ENCODE data around the gene CIC.

Gene CIC

DNA sequence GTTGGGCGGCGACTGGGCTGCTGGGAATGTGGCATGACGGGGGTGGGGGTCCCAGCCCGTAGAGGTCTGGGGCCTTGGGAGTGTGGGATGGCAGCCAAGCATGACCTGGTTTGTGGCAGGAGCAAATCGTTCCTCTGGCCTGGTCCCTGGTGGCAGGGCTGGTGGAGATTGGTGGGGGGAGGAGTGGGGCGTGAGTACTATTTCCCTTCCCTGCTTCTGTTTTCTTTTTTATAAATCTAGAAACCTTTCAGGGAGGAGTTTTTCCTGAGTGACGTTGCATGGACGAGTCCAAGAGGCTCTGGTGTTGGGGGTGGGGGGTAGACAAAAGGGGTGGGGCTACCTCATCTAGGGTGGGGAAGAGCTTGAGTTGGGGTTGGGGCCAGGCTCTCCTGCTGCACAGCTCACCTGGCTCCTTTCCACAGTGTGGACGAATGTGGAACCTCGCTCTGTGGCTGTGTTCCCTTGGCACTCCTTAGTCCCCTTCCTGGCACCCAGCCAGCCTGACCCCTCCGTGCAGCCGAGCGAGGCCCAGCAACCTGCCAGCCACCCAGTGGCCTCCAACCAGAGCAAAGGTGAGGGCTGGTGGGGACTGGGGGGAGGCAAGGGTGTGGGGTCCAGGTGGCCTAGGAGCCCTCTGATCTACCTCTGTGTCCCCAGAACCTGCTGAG is 17.4 kb downstream of the CIC start:
- in situ Hi-C loops (cut with MboI; ENCODE audit: low sequenced_read_pairs): no loop called here

DNA sequence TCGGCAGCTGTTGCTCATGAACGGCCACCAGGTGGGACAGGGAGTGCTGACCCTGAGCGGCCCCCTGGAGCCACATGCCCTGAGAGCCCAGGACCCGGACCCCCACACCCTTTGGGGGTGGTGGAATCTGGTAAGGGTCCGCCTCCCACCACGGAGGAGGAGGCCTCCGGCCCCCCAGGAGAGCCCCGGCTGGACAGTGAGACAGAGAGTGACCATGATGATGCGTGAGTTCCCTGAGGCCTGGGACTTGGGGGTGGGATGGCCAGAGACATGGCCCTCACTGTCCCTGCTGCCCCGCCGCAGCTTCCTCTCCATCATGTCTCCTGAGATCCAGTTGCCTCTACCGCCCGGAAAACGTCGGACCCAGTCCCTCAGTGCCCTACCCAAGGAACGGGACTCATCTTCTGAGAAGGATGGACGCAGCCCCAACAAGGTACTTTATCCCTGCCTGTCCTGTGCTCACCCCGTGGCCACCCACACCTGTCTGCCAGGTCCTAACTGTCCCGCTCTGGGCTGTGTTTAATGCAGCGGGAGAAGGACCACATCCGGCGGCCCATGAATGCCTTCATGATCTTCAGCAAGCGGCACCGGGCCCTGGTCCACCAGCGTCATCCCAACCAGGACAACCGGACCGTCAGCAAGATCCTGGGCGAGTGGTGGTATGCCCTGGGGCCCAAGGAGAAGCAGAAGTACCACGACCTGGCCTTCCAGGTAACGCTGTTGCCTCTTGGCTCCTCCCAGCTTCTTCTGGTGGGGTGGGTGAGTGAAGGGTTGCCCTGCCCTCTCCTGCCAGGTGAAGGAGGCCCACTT is 18.2 kb downstream of the CIC start:
- in situ Hi-C loops (cut with MboI; ENCODE audit: low sequenced_read_pairs): no loop called here

DNA sequence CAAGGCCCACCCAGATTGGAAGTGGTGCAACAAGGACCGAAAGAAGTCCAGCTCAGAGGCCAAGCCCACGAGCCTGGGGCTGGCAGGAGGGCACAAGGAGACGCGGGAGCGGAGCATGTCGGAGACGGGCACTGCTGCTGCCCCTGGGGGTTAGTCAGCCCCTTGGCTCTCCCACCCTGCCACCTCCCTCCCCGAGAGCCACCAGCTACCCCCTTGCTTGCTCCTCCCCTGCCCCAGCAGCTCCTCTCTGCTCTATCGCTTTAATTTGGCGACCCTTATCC is 18.7 kb downstream of the CIC start:
- in situ Hi-C loops (cut with MboI; ENCODE audit: low sequenced_read_pairs): no loop called here

GRCh38 chr19:42288387-42288786 is 19.3 kb downstream of the CIC start:
- in situ Hi-C loops (cut with MboI; ENCODE audit: low sequenced_read_pairs): no loop called here

DNA sequence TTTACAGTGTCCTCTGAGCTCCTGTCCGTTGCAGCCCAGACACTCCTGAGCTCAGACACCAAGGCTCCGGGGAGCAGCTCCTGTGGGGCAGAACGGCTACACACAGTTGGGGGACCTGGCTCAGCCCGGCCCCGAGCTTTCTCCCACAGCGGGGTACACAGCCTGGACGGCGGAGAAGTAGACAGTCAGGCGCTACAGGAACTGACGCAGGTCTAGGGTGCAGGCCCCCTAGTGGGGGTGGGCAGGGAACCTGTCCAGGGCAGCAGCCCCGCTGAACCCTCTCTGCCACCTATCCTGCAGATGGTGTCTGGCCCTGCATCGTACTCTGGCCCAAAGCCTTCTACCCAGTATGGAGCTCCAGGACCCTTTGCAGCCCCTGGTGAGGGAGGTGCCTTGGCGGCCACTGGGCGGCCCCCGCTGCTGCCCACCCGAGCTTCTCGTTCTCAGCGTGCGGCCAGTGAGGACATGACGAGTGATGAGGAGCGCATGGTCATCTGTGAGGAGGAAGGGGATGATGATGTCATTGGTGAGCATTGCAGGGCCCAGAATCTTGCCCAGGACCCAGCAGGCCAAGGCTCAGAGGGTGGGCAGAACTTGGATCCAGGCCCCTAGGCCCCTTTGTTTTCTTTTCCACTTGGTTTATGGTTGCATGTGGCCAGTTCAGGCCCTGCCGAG is 20.0 kb downstream of the CIC start:
- in situ Hi-C loops (cut with MboI; ENCODE audit: low sequenced_read_pairs): no loop called here

DNA sequence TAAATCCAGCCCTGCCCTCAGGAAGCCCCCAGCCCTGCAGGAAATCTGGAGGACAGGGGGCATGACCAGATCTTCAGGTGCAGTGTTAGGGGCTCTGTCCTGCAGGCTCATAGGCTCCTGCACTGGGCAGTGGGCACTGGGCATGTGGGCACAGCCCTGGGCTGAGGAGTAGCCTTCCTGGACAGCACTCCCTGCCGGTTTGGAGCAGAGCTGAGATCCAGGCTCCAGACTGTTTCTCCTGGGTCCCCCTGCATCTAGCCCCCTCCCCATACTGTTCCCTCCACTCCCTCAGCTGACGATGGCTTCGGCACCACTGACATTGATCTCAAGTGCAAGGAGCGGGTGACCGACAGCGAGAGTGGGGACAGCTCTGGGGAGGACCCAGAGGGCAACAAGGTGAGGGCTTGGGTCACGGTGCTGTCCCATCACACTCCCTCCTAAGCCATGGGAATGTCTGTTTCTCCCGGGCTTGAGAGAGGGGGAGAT is 20.5 kb downstream of the CIC start:
- in situ Hi-C loops (cut with MboI; ENCODE audit: low sequenced_read_pairs): no loop called here

GRCh38 chr19:42290136-42290522 is 21.1 kb downstream of the CIC start:
- in situ Hi-C loops (cut with MboI; ENCODE audit: low sequenced_read_pairs): no loop called here

DNA sequence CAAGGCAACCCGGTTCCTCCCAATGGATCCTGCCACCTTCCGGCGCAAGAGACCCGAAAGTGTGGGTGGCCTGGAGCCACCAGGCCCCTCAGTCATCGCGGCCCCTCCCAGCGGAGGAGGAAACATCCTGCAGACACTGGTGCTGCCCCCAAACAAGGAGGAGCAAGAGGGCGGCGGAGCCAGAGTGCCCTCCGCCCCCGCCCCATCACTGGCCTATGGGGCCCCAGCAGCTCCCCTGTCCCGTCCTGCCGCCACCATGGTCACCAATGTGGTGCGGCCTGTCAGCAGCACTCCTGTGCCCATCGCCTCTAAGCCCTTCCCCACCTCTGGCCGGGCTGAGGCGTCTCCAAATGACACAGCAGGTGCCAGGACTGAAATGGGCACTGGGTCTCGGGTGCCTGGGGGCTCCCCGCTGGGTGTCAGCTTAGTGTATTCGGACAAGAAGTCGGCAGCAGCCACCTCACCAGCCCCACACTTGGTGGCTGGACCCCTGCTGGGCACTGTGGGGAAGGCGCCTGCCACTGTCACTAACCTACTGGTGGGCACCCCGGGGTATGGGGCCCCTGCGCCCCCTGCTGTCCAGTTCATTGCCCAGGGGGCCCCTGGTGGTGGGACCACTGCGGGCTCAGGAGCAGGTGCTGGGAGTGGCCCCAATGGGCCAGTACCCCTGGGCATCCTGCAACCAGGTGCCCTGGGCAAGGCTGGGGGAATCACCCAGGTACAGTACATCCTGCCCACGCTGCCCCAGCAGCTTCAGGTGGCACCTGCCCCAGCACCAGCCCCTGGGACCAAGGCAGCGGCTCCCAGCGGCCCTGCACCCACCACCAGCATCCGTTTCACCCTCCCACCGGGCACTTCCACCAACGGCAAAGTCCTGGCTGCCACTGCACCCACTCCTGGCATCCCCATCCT is 21.7 kb downstream of the CIC start:
- in situ Hi-C loops (cut with MboI; ENCODE audit: low sequenced_read_pairs): no loop called here

DNA sequence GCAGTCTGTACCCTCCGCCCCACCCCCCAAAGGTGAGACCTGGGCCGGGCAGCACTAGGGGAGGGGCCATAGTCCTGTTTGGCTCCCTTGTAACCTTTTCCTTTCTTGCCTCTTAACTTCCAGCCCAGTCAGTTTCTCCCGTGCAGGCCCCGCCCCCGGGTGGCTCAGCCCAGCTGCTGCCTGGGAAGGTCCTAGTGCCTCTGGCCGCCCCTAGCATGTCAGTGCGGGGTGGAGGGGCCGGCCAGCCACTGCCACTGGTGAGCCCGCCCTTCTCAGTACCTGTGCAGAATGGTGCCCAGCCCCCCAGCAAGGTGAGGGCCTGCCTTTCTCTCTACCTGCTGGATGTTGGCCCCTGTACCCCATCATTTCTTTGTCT is 22.4 kb downstream of the CIC start:
- in situ Hi-C loops (cut with MboI; ENCODE audit: low sequenced_read_pairs): no loop called here

DNA sequence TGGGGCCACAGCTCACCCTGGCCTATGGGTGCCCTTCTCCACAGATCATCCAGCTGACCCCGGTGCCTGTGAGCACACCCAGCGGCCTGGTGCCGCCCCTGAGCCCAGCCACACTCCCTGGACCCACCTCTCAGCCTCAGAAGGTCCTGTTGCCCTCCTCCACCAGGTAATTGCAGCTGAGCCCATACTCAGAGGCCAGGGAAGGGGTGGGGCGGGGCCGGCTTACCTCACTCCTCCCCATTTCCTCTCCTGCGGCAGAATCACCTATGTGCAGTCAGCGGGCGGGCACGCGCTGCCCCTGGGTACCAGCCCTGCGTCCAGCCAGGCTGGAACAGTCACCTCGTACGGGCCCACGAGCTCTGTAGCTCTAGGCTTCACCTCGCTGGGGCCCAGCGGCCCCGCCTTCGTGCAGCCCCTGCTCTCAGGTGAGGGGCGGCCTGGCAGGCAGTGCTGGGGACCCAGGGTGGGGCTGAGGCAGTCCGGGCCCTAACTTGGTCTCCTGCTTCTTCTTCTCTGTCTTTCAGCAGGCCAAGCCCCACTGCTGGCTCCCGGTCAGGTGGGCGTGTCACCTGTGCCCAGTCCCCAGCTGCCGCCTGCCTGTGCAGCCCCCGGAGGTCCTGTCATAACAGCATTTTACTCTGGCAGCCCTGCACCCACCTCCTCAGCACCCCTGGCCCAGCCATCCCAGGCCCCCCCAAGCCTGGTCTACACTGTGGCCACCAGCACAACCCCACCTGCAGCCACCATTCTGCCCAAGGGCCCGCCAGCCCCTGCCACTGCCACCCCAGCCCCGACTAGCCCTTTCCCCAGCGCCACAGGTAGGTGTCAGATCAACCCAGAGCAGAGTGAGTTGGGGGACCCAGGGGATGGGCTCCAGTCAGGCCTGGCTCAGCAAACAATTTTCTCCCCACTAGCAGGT is 23.2 kb downstream of the CIC start:
- in situ Hi-C loops (cut with MboI; ENCODE audit: low sequenced_read_pairs): no loop called here

GRCh38 chr19:42292963-42293362 is 23.9 kb downstream of the CIC start:
- in situ Hi-C loops (cut with MboI; ENCODE audit: low sequenced_read_pairs): no loop called here

- in situ Hi-C loops (cut with MboI; ENCODE audit: low sequenced_read_pairs): no loop called here
Observed at GRCh38 chr19:42293540-42293939, 24.5 kb downstream of the CIC start.

GRCh38 chr19:42293948-42294347 is 24.9 kb downstream of the CIC start:
- in situ Hi-C loops (cut with MboI; ENCODE audit: low sequenced_read_pairs): no loop called here

DNA sequence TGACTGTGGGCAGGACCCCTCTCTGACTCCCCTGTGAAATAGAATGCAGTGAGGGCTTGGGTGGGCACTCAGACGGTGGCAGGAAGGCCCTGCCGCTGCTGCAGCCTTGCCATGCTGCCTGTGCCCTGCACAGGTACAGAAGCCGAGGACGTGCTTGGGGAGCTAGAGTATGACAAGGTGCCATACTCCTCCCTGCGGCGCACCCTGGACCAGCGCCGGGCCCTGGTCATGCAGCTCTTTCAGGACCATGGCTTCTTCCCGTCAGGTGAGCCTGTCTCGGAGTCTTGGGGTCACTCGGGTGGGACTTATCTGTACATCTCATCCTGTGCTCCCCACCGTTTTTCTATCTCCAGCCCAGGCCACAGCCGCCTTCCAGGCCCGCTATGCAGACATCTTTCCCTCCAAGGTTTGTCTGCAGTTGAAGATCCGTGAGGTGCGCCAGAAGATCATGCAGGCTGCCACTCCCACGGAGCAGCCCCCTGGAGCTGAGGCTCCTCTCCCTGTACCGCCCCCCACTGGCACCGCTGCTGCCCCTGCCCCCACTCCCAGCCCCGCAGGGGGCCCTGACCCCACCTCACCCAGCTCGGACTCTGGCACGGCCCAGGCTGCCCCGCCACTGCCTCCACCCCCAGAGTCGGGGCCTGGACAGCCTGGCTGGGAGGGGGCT is 25.6 kb downstream of the CIC start:
- in situ Hi-C loops (cut with MboI; ENCODE audit: low sequenced_read_pairs): no loop called here

- in situ Hi-C loops (cut with MboI; ENCODE audit: low sequenced_read_pairs): no loop called here
Observed at GRCh38 chr19:42295342-42295741, 26.3 kb downstream of the CIC start.

DNA sequence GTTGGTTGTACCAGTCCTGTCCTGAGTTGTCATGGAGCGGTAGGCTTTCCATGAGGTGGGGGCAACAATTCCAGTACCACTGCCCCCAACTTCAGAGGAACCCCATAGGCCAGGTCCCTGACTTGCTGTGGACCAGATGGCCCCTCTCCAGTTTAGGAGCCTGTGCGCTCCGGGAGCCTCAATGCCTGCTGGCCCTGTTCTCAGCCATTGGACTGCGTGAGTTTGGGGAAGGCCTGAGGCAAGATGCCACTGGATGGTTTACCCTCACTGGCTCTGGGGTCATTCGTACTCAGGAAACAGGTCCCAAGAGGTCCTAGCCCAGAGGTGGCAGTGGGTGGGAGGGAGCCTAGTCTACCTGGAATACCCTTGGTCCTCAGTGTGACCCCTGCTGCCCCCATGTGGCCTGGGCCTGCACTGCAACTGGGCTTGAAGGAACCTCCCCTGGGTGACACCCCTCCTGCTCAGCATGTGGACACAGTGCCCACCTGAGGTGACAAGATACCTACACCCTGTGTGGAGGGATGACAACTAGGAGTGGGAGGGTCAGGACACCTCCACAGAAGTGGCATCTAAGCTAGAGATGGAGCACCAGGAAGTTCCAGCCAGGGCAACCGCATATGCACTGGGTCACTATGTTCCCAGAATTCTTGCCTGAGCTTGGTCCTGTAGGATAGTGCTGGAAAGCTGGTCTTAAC is 26.9 kb downstream of the CIC start:
- in situ Hi-C loops (cut with MboI; ENCODE audit: low sequenced_read_pairs): no loop called here

DNA sequence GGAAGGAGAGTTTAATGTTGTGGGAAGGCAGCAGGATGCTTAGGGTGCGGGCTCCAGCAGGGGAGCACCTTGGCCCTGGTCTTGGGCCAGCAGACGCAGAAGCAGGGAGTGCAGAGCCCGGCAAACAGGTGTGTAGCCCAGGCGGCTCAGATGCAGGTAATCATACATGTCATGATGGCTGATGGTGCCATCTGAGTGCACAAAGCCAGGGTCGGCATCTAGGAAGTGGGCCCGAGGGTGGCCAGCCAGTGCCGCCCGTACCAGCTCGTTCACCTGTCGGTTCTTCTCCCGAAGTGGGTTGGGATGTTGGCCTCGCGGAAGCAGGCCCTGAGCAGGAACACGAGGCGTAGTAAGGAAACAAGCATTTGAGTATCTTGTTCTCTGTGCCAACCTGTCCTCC is 28.0 kb downstream of the CIC start:
- in situ Hi-C loops (cut with MboI; ENCODE audit: low sequenced_read_pairs): no loop called here

DNA sequence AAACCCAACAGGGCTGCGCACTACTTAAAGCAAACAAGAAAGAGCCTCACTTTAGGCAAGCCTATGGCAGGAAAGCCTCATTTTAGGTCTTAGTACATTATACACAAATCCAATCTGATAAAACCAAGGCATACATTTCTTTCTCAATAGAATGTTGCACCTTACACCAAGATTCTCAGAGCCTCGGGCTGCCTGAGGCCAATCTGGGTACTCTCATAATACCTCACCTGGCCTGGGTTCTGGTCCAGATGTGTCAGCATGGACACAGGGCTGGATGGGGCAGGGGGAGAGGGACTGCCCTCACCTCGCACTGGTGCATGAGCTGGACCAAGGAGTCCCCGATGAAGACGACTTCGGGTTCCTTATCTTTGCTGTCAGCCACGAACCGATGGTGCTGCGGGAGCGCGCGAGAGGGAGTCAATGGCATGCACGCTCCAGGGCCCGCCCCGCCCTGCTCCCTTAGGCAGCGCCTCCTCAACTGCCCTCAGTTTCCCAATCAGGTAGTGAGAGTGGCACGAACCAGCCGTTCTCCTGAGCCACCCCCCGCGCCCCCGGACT is 32.7 kb downstream of the CIC start, which contains the start of gene PRR19:
Gene PRR19, plus strand, starts transcription at position 487 of the 558 bp plus-strand sequence. CDS start 7,453 bp downstream, outside the sequence.
- in situ Hi-C loops (cut with MboI; ENCODE audit: low sequenced_read_pairs): no loop called here

- in situ Hi-C loops (cut with MboI; ENCODE audit: low sequenced_read_pairs): no loop called here
Observed at GRCh38 chr19:42303101-42303464, 34.0 kb downstream of the CIC start.

All from HL-60/S4 (cell line).